Esophagus (tissue), 2 donors: ENCODE measurements around the gene MCOLN1. TPM values are rescaled to one million over a fixed set of nuclear protein-coding genes. Genes with fewer than 3 reads are reported as not detected.

Experiments
- polyA plus RNA-seq, 2 donors: library from polyadenylated mRNA; stranded (reverse); fragments of 200-250 nt; gene quantifications; one replicate each; pipeline ENCODE4 v1.2.3, GENCODE V29; 2013
- donor health status: healthy with polysubstance abuse.
- donor health status: Bipolar disorder and iron deficiency.

MCOLN1 gene
- polyA plus RNA-seq, 2 donors: 13.4 to 17.2 TPM

Other genes starting within 250 kb of the MCOLN1 start
- 1 to 10 TPM; 2.2 to 3.3 TPM for gene INSR, start 228.2 kb upstream of the MCOLN1 start, polyA plus RNA-seq
- gene ARHGEF18, start 173.7 kb upstream of the MCOLN1 start, polyA plus RNA-seq: 10 to 100 TPM; 15.7 to 25.2 TPM
- 1 to 10 TPM; 4.9 to 6.5 TPM for gene PEX11G, start 33.6 kb upstream of the MCOLN1 start, polyA plus RNA-seq
- 10 to 100 TPM; 19.6 to 25.6 TPM for gene ZNF358, start 6.5 kb upstream of the MCOLN1 start, polyA plus RNA-seq
- gene PNPLA6, start 13.1 kb downstream of the MCOLN1 start, polyA plus RNA-seq: 10 to 100 TPM; 27.2 to 47.7 TPM
- 10 to 100 TPM; 24.3 to 40.9 TPM for gene CAMSAP3, start 73.2 kb downstream of the MCOLN1 start, polyA plus RNA-seq
- gene XAB2, start 106.9 kb downstream of the MCOLN1 start, polyA plus RNA-seq: 10 to 100 TPM; 26.9 to 28.1 TPM
- 100 to 1,000 TPM in 1 of 2 donors, 10 to 100 TPM in 1; 81.3 to 234 TPM for gene PET100, start 107.2 kb downstream of the MCOLN1 start, polyA plus RNA-seq
- 1 to 10 TPM in 1 of 2 donors, under 1 TPM in 1; 0.58 to 1.3 TPM for gene PCP2, start 111.1 kb downstream of the MCOLN1 start, polyA plus RNA-seq
- 10 to 100 TPM; 73.2 to 88.7 TPM for gene STXBP2, start 114.5 kb downstream of the MCOLN1 start, polyA plus RNA-seq
- gene RETN, start 146.4 kb downstream of the MCOLN1 start, polyA plus RNA-seq: 1 to 10 TPM in 1 of 2 donors, under 1 TPM in 1; 0.65 to 2.1 TPM
- under 1 TPM; 0.09 to 0.53 TPM for gene MCEMP1, start 154.5 kb downstream of the MCOLN1 start, polyA plus RNA-seq
- 100 to 1,000 TPM; 133 to 137 TPM for gene TRAPPC5, start 158.2 kb downstream of the MCOLN1 start, polyA plus RNA-seq
- gene FCER2, start 179.5 kb downstream of the MCOLN1 start, polyA plus RNA-seq: under 1 TPM in 1 of 2 donors, not detected in 1; 0.02 TPM
- under 1 TPM in 1 of 2 donors, not detected in 1; 0.27 TPM for gene CLEC4G, start 209.5 kb downstream of the MCOLN1 start, polyA plus RNA-seq
- under 1 TPM; 0.22 to 0.27 TPM for gene CD209, start 224.9 kb downstream of the MCOLN1 start, polyA plus RNA-seq
- gene CLEC4M, start 240.6 kb downstream of the MCOLN1 start, polyA plus RNA-seq: under 1 TPM in 1 of 2 donors, not detected in 1; 0.04 TPM